ENCODE data around the gene GPC5.
A peak's percentile ranks its signal among the peaks of the same experiment; 100 is the strongest.
"Not testable (repeated sequence)": the region's sequence is repeated elsewhere in the genome, so short reads cannot be mapped to it uniquely, and the experiment has no call there.

GPC5 gene

DNA sequence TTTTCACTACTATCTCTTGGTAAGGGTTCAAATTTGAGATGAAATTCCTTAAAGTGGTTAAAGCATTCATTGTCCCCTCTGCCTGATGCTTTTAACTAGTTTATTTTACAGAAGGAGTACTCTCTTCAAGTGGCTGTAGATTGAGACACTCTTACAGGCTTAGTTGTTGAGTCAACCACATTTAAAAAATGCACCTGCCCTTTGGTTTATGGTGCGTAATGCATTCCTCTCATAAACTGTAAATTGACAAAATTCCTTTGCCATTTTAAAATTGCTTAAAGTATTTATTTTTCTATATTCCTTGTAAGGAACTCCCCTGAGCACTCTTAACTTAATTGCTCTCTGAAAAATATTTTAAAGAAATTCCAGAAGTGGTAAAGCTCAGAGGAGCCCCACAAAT, 826 bp upstream of the GPC5 start:
- no peak for TF ChIP-seq Cebpa-rat (IDR thresholded peaks at IDR 0.05)
- Histone ChIP-seq H3K27ac (no peak overlapping the region), H3K36me3 (no peaks in the 10 kb centered on the region), H3K9ac (no peak overlapping the region), H3K27me3 (peaks cover 15% of the 10 kb centered on the region), H3K4me3 (no peak overlapping the region), H3K4me2 (no peak overlapping the region), H3K4me1 (peaks cover 15% of the 10 kb centered on the region), H4K20me1 (no peaks in the 10 kb centered on the region), H3K9me3 (peaks cover 12% of the 10 kb centered on the region; the same call in 1 of the 2 replicates)

DNA sequence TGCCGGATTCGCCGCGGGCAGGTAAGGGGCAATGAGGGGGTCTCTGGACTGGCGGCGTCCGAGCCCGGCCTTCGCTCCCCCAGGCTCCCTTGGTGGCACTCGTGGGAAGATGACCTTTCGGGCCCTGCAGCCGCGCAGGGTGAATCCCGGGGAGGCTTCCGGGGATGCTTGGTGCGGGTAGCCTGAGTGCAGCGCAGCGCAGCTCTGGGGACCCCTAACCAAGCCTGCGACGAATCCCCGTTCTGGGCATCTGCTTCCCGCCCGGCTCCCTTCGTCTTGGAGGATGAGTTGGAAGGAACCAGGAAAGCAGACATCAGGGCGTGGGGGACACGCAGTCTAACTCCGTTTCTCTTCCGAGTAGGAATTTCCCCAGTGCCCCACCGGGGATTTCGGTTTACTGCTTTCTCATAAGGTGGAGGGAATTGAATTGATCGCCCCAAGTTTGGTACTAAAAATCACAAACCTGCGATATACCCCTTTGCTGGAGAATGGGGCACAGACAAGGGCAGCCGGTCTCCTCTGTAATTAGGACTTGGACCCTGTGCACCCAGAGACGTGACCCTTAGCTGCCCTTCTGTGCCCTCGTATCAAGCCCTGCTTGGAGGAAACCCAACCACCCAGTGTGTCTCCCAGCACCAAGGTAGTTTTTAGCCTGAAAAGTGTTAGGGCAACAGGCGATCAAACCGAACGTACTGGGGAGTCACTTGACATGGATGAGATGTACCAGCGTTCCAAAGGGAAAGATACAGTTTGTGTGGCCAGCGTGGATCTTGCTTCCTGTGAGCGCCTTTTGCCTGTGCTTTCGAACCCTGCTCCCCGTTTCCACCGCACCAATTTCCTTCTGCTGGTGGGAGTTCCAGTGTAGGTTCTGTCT, 1.0 kb downstream of the GPC5 start:
- TF ChIP-seq Cebpa-rat (IDR thresholded peaks at IDR 0.05): no peak
- H3K9ac ChIP-seq: no peak overlapping the region
- H3K36me3 ChIP-seq: no peaks in the 10 kb centered on the region
- H3K4me3 ChIP-seq: peak overlapping the region; percentile 63
- H4K20me1 ChIP-seq: no peaks in the 10 kb centered on the region
- peak overlapping the region; percentile 89 for H3K4me2 ChIP-seq
- peaks cover 15% of the 10 kb centered on the region for H3K27me3 ChIP-seq
- no peak overlapping the region for H3K27ac ChIP-seq
- peaks cover 29% of the 10 kb centered on the region for H3K4me1 ChIP-seq
- peaks cover 12% of the 10 kb centered on the region; the same call in 1 of the 2 replicates for H3K9me3 ChIP-seq

DNA sequence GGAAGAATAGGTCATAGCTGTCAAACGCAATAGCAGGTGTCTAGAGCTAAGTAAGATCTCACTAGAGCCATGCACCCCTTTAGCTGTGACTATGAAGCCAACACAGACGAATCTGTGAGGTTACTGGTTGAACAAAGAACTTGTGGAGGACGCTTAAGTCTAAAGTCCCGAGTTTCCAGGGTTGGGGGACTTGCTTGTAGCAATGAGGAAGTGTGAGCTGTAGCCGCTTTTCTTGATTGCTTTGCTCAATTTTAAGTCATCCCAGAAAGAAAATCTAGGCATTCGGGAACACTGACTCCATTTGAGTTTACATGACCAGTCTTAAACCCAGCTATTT, 1.6 kb downstream of the GPC5 start:
- Histone ChIP-seq H3K27me3 (peaks cover 15% of the 10 kb centered on the region), H3K9me3 (peaks cover 12% of the 10 kb centered on the region; the same call in 1 of the 2 replicates), H3K4me2 (no peak overlapping the region), H3K9ac (no peak overlapping the region), H3K4me1 (peaks cover 29% of the 10 kb centered on the region), H3K27ac (no peak overlapping the region), H4K20me1 (no peaks in the 10 kb centered on the region), H3K4me3 (no peak overlapping the region), H3K36me3 (no peaks in the 10 kb centered on the region)
- TF ChIP-seq Cebpa-rat (IDR thresholded peaks at IDR 0.05): no peak

DNA sequence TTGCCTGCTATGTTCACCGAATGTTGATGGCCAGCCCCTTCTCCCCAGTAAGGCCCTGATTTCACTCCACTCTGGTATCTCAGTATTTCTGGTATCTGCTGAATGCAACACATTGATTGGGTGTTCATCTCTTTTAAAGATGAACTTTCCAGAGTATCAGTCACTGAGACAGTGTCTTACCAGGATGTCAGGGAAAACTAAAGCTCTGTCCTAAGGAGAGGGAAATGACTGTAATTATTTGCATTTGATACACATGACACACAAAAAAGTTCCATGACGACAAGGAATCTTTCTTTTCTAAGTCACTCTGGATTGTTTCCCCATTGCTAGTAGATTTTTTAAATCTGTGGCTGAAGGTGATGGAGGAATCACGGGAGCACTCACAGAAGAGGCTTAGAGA, 2.2 kb downstream of the GPC5 start:
- H3K4me3 ChIP-seq: no peak overlapping the region
- peaks cover 15% of the 10 kb centered on the region for H3K27me3 ChIP-seq
- H3K27ac ChIP-seq: no peak overlapping the region
- H4K20me1 ChIP-seq: no peaks in the 10 kb centered on the region
- peaks cover 12% of the 10 kb centered on the region; the same call in 1 of the 2 replicates for H3K9me3 ChIP-seq
- no peak overlapping the region for H3K9ac ChIP-seq
- no peak overlapping the region for H3K4me2 ChIP-seq
- H3K36me3 ChIP-seq: no peaks in the 10 kb centered on the region
- TF ChIP-seq Cebpa-rat (IDR thresholded peaks at IDR 0.05): no peak
- H3K4me1 ChIP-seq: peaks cover 35% of the 10 kb centered on the region

DNA sequence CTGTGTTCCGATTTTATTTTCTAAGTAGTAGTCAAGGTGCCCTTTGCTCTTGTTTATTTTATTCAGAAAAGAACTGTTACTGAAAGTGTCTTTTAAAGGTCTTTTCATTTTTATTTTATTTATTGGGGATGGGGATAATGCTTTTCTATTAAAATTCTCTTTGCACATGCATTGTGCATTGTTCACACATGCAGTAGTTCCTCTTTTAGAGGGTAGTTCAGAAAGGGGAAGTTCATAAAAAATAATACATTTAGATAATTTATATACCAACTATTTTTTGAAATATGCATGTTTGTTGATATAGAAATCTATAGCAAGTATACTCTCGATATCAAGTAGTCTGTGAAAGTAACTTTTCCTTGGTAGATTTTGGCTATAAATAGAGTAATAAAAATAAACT, 3.5 kb downstream of the GPC5 start:
- H3K4me1 ChIP-seq: peaks cover 36% of the 10 kb centered on the region
- H3K9me3 ChIP-seq: peaks cover 12% of the 10 kb centered on the region; the same call in 1 of the 2 replicates
- H3K9ac ChIP-seq: no peak overlapping the region
- no peak overlapping the region for H3K4me3 ChIP-seq
- H3K27ac ChIP-seq: no peak overlapping the region
- no peaks in the 10 kb centered on the region for H4K20me1 ChIP-seq
- no peak overlapping the region for H3K4me2 ChIP-seq
- H3K36me3 ChIP-seq: no peaks in the 10 kb centered on the region
- TF ChIP-seq Cebpa-rat (IDR thresholded peaks at IDR 0.05): no peak
- peaks cover 15% of the 10 kb centered on the region for H3K27me3 ChIP-seq

DNA sequence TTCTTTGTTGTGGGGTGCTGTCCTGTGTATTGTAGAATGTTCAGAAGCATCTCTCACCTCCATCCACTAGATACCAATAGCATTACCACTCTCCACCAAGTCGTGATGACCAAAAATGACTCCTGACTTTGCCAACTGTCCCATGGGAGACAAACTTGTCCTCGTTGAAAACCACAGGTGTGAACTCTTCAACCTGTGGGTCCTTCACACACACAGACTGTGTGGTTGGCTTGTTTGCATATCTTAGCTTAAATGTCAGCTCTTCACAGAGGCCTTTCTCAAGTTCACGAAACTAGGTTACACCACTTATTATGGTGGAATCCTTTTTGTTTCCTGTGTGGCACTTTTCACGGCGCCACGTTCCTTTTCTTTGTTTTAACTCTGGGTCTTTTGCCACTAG, 6.8 kb downstream of the GPC5 start:
- no peaks in the 10 kb centered on the region for H3K27me3 ChIP-seq
- H3K36me3 ChIP-seq: no peaks in the 10 kb centered on the region
- H3K4me1 ChIP-seq: peaks cover 30% of the 10 kb centered on the region
- no peak overlapping the region for H3K9ac ChIP-seq
- H3K4me3 ChIP-seq: no peak overlapping the region
- TF ChIP-seq Cebpa-rat (IDR thresholded peaks at IDR 0.05): no peak
- H4K20me1 ChIP-seq: no peaks in the 10 kb centered on the region
- H3K4me2 ChIP-seq: no peak overlapping the region
- H3K9me3 ChIP-seq: no peaks in the 10 kb centered on the region
- H3K27ac ChIP-seq: no peak overlapping the region

DNA sequence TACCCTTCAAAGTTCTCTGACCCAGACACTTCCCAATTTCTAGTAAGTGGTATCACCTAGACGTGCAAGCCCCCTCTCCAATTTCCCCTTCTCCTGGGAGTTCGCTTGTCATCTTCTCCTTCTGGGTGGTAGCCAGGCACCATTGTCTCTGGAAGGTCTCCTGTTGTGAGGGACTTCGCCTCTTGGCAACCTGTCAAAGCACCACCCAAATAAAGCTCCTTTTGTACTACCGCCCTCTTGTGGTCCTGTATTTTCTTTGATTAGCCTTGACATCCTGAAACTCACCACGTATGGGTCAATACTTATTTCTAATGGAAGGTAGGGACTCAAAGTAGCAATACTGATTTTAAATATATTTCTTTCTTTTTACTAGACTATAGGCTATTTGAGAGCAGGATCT, 8.2 kb downstream of the GPC5 start:
- Histone ChIP-seq H3K4me2 (no peak overlapping the region), H3K36me3 (no peaks in the 10 kb centered on the region)
- TF ChIP-seq Cebpa-rat (IDR thresholded peaks at IDR 0.05): no peak

DNA sequence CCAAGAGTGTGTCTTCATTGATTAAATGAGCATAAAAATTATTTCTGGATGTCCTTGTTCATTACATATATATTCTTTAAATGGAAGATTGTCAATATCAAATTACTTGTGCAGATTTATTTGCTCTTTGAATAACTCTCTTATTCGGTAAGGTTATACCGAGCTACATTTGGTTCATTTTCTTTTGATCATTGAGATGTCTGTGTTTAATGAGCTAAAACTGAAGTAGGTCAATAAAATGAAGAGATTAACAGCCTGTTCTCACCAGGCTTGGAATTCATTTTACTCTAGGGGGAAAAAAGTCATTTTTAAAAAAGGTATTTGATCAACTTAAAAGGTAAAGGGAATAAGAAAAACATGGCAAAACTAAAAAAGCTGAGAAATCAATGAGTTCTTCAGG, 10.6 kb downstream of the GPC5 start:
- no peak overlapping the region for H3K9ac ChIP-seq
- no peaks in the 10 kb centered on the region for H3K9me3 ChIP-seq
- H3K4me3 ChIP-seq: no peak overlapping the region
- H4K20me1 ChIP-seq: no peaks in the 10 kb centered on the region
- TF ChIP-seq Cebpa-rat (IDR thresholded peaks at IDR 0.05): no peak
- no peaks in the 10 kb centered on the region for H3K36me3 ChIP-seq
- H3K4me2 ChIP-seq: no peak overlapping the region
- H3K27ac ChIP-seq: no peak overlapping the region
- H3K27me3 ChIP-seq: no peaks in the 10 kb centered on the region
- H3K4me1 ChIP-seq: peaks cover 9% of the 10 kb centered on the region; the same call in 1 of the 2 replicates

More for the DNA sequence above, 8.2 kb downstream of the GPC5 start:
- Histone ChIP-seq H3K4me1 (peaks cover 29% of the 10 kb centered on the region), H3K27me3 (no peaks in the 10 kb centered on the region), H4K20me1 (no peaks in the 10 kb centered on the region), H3K9me3 (no peaks in the 10 kb centered on the region), H3K4me3 (no peak overlapping the region), H3K27ac (no peak overlapping the region), H3K9ac (no peak overlapping the region)

DNA sequence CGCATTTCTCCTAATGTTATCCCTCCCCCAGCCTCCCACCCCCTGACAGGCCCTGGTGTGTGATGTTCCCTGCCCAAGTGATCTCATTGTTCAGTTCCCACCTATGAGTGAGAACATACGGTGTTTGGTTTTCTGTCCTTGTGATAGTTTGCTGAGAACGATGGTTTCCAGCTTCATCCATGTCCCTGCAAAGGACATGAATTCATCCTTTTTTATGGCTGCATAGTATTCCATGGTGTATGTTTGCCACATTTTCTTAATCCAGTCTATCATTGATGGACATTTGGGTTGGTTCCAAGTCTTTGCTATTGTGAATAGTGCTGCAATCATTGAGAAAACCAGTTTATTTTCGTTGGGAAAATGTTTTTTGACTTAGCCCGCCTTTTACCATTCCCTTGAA, 18.2 kb downstream of the GPC5 start:
- H3K4me1 ChIP-seq: peaks cover 12% of the 10 kb centered on the region; the same call in 1 of the 2 replicates
- not testable (repeated sequence) for H3K36me3 ChIP-seq, H3K27me3 ChIP-seq, H3K27ac ChIP-seq, H3K9ac ChIP-seq, H3K4me3 ChIP-seq, H4K20me1 ChIP-seq, H3K4me2 ChIP-seq, H3K9me3 ChIP-seq

DNA sequence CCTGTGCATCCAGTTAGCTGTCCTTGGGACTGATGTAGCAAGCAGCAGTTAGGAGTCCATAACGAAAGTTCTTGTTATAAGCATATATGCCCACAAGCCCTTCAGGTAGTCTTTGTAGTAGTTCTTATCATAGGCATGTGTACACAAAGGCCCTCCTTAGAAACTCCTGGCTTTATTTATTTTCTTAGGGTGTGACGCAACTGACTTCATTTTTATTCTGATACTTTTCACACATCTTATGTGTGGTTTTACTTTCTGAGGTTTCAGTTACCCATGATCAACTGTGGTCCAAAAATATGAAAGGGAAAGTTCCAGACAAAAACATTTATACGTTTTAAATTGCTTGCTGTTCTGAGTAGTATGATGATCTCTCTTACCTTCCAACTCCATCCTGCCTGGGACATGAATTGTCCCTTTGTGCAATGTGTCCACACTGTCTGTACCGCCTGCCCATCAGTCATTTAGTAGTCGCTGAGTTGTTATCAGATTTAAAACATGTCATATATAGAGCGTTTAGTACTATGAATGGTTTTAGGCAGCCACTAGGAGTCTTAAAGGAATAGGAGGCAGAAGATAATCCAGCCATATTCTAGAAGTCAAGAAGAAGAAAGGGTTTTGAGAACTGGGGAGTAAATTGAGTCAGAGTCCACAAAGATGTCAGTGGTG, 19.4 kb downstream of the GPC5 start:
- Histone ChIP-seq H3K36me3 (no peaks in the 10 kb centered on the region), H3K4me2 (peak overlapping the region; percentile 13; the same call in 1 of the 2 replicates), H3K4me1 (peaks cover 12% of the 10 kb centered on the region; the same call in 1 of the 2 replicates), H3K27me3 (no peaks in the 10 kb centered on the region), H3K27ac (no peak overlapping the region), H3K4me3 (no peak overlapping the region), H3K9ac (no peak overlapping the region), H3K9me3 (no peaks in the 10 kb centered on the region), H4K20me1 (no peaks in the 10 kb centered on the region)
- no peak for TF ChIP-seq Cebpa-rat (IDR thresholded peaks at IDR 0.05)
